GM21528 (cell line): ENCODE measurements around the gene STARD3NL.
"Not testable (repeated sequence)": the region's sequence is repeated elsewhere in the genome, so short reads cannot be mapped to it uniquely, and the experiment has no call there.

Experiments
- ATAC-seq: cut with Tn5 transposase; IDR thresholded peaks from one replicate; pipeline ENCODE4 v1.9.1; 2021; ENCODE audit warnings: mild to moderate bottlenecking, moderate library complexity; ENCODE audit not compliant: unreplicated experiment, low FRiP score

STARD3NL gene

DNA sequence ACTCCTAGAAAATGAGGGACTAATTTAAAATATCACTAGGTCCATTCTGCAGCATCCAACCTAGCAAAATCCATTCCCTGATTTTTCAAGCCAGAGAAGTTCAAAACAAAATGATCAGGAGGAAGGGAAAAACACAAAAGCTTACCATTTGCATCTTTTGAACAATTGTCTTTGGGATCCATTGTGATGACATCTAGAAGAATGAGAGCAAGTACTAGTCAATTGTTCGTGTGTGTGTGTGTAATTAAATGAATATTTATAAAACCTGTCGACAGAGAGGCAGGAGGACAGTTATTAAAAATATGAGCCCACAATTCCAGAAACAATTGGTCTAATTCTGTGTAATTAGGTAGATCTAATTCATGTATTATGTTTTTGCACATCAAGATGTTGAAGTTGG lies 84.0 kb downstream of the STARD3NL start:
- not testable (repeated sequence) for ATAC-seq

DNA sequence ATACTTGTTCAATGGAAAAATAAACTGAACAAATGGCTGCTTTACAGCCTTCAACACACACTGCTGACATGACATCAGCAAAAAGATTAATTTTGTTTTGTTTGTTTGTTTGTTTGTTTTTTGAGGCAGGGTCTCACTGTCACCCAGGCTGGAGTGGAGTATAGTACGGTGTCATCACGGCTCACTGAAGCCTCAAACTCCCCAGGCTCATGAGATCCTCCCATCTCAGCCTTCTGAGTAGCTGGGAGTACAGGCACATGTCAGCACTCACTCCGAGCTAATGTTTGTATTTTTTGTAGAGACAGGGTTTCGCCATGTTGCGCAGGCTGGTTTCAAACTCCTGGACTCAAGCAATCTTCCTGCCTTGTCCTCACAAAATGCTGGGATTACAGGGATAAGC lies 84.5 kb downstream of the STARD3NL start:
- no peak for ATAC-seq

DNA sequence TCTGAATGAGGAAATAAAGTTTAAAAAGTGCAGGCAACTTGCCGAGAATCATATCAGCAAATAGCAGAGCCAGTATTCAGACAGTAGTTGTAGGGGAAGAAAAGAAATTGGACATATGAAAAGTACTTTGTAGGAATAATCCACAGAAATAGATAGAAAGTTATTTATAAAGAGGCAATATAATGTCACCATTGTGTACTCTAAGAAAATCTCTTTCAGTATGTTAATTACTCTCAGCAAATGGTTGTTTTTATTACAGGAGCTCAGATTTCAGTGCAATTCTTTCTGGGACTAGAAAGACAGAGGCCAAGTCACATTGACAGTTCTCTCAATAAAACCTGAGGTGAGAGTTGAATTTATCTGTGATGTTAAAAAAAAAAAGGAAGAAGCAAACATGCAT lies 85.2 kb downstream of the STARD3NL start:
- not testable (repeated sequence) for ATAC-seq

DNA sequence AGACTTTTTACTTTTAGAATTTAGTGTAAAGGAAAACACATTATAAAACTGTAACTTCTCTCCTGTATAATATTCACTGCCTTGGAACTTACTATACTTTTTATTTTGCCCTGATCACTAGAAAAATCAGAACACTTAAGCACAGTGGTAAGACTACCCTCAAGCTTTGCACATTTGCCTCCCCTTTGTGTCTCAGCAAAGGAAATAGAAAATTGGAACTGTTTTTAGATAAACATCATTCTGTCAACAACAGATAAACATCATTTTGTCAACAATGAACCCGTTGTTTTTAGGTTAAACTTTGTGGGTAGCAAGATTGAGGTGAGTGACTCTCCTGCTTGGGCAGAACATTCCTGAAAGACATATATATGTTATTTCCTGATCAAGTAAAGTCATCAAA lies 86.6 kb downstream of the STARD3NL start:
- ATAC-seq: not testable (repeated sequence)

DNA sequence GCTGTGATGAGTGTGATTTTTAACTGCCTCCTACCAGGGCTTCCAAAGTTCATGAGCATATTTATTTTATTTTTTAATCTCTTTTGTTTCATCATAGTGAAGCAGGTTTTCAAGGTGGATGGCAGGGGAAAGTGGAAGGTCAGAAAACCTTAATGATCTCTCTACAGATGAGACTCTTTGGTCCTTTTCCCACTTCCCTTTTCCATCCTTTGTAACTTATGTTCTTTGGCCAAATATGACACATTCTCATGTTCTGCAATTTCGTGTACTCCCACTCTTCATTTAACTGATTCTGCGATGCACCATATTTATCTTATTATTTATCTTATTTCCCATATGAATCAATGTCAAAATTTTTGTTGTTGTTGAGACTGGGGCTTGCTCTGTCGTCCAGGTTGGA lies 87.9 kb downstream of the STARD3NL start:
- ATAC-seq: not testable (repeated sequence)

DNA sequence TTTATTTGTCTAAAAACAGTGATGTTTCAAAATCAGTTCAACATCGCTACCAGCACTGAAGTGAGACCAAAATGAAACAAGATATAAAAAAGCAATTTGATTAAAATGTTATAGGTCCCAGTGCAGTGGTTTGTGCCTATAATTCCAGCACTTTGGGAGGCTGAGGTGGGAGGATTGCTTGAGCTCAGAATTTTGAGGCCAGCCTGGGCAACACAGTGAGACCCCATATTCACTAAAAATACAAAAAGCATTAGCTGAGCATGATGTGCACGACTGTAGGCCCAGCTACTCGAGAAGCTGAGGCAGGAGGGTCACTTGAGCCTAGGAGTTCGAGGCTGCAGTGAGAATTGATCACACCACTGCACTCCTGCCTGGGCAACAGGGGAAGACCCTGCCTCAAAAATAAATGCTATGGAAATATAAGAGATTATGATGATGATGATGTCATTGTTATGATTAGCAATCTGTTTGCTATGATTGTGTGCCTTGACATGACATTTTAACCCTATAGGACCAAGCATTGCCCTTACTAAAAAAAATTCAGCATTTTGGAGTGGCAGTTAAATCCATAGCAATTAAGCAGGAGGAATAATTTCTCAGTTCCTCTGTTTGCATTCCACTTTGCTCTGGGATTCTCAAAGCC lies 91.8 kb downstream of the STARD3NL start:
- not testable (repeated sequence) for ATAC-seq

DNA sequence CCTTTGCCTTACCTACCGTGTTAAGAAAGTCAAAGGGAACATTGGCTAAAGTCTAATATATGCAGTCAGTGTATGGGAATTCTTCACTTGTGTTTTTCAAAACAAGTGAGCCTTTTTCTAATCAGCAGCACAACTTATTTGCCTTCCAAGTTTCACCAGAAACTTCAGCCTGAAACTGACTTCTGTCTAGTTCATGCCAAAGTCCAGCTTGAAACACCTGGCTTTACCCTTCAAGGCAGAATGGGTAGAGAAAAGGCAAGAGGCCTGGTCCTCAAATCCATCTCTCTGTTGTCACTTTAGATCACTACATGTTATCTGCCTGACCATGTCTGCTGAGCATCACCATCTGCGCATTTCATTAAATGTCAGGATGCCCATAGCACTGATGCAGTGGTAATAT lies 92.4 kb downstream of the STARD3NL start:
- not testable (repeated sequence) for ATAC-seq

DNA sequence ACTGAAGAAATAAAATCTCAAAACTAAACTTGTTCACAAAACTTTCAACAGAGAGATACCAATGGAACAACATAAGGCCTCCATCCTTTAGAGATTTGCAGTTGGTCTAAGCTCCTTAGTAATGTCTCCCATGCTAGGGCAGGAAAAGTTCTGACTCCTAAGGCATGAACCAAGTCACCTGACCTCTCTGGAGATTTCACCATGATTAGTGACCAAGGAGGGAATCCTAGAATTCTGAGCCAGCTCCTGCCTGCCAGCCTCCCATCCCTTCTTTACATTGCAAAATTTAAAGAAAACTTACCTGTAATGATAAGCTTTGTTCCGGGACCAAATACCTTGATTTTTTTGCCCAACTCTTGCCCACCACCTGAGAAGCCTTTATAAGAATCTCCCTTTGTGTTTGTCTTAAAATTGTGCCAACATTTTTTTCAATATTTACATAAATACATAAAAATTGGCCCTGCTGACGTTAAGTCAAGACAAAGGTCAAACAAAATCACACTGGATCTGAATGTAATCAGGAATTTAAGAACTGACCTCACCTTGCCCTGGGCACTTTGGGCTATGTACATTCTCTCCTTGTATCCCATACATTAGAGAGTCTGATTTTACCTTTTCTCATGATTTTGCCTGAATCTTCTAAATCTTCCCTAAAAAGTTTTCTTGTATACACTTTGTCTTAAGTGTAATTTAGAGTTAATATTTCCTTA lies 95.4 kb downstream of the STARD3NL start, which contains the start of gene TARP:
TSS of gene TARP (minus strand) at position 351 of the 710 bp plus-strand sequence.
- ATAC-seq: no peak

DNA sequence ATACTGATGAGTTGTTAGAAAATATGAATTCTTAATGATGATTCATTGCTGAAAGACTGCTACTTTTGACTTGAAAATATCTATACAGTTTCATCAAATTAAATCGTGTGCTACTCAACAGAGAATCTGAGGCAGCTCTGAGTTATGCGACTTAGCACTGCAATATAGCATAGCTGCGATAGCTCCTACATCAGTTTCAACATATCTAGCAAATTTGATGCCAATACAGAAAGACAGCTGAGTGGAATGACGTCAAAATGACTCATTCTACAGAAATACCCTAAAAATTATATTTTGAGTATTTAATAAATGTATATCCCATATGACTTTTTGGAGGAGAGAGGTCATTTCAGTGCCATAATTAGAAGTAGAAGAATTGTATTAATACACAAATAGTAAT lies 96.4 kb downstream of the STARD3NL start:
- no peak for ATAC-seq

DNA sequence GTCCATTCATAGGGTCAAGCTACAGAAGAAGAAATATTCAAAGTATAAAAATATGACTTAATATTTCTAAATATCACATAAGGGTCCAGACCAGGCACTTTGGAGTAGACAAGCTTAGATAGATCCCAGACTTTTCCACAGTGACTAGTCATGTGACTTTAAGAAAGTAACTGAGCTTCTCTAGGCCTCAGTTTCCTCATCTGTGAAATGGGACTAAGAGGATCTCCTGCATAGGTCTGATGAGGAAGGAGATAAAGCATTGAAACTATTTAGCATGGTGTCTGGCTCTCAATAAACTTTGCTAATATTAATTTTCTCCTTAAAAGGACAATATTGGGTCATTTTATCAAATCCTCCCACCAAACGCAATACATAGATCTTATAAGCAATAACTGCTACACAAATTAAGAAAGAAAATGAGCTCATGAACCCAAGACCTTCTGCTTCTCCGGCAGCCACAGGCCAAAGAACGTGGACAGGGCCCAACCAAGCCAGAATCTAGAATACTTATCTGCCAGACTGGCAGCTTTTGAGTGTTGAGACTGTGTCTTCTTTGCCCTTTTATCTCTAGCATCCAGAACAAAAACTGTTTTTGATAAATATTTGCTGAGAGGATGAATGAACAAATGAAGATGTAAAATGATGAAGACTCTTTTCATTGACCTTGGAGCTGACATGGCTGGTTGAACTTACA lies 97.0 kb downstream of the STARD3NL start:
- no peak for ATAC-seq

DNA sequence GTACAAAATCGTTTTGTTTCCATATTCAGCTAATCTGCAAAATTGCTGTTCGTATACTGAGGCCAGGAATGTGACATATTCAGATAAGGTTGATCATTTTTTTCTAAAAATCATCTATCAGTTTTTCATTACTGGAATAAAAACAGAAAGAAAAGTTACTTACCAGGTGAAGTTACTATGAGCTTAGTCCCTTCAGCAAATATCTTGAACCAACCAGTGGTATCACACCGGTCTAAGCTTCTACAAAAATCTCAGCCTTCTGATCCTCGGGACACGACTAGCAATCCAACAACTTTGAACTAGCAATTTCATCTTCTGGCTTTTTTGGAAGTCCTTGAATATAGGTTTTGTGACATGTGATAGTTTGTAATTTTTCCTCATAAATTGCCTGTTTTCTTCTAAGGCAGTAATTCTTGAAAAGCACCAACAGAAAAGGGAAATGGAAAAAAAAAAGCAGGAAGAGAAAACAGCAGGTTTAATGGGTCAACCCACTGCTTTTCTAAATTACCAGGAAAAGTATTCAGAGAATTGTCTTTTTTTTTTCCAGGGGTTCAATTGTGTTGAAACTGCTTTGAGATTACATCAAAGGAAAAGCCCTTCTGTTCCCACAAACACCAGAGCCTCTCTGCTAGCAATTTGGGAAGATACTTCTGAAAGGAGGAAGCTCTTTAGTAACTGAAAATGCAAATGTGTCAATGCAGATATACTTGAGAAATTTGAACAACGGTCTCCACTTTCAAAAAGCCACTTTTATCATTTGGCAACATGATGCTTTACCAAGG lies 98.2 kb downstream of the STARD3NL start:
- no peak for ATAC-seq

DNA sequence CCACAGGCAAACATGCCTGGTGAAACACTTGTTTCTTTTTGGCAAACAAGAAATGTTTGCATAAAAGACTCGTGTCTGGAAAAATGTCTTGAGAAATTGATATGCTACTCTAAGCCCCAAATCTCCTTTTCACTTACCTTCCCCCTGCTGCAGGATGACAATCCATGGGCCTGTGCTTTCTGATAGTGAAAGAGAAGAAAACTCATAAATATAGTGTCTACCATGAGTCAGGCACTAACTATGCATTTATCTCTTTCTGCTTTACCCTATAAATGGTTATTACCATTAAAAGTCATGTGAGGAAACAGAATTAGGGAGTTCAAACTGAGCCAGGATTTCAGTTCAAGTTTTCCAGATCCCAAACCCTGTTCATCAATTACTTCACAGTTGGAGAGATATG lies 102.0 kb downstream of the STARD3NL start:
- ATAC-seq: no peak
